Measurements from ENCODE around the gene CILP. TPM values are rescaled to one million over a fixed set of nuclear protein-coding genes. Genes with fewer than 3 reads are reported as not detected.

Gene CILP
- total and polyA plus RNA-seq, 2 of the 13 experiments (the other 11 are each of a cell fraction or from before 2014, with no cell fraction given) = 0.03 TPM; not detected in 1

GRCh38 chr15:65259367-65259797 is 48.1 kb upstream of the CILP start:
- Histone ChIP-seq H3K79me2 (ENCODE audit: insufficient read depth, low read length) (no peaks in the 10 kb centered on the region), H4K20me1 (ENCODE audit: insufficient read depth, low read length) (no peaks in the 10 kb centered on the region), H3K9ac (ENCODE audit: insufficient read depth, low read depth, low read length) (no peak overlapping the region), H2AFZ (ENCODE audit: low read length) (no peak overlapping the region), H3K4me3 (replicated peaks in 1 of 3; ENCODE audit: insufficient read depth in 1 of 3, low read depth in 2 of 3, low read length in 3 of 3) (no peak overlapping the region), H3K9me3 (ENCODE audit: low read length) (no peaks in the 10 kb centered on the region), H3K27ac (ENCODE audit: extremely low read length, insufficient read depth, low read length) (no peak overlapping the region), H3K36me3 (replicated peaks in 1 of 2; ENCODE audit: control insufficient read depth in 1 of 2, insufficient read depth in 2 of 2, low read length in 2 of 2) (peaks cover 9 to 40% of the 10 kb centered on the region in 2 experiments; a peak in 4 of 5 replicates), H3K27me3 (ENCODE audit: control insufficient read depth in 1 of 2, insufficient read depth in 2 of 2, low read length in 2 of 2) (no peaks in the 10 kb centered on the region), H3K4me2 (ENCODE audit: low read depth, low read length) (no peak overlapping the region), H3K4me1 (ENCODE audit: insufficient read depth, low read length) (peaks cover 6% of the 10 kb centered on the region; the same call in 1 of the 2 replicates)
- BruUV-seq (replicated peaks) = no TSS peak
- in situ Hi-C loops (cut with HindIII; ENCODE audit: extremely low pct_ligation_motif_present, low pct_unique_long_range_greater_than_20kb) = no loop called here
- ChIA-PET CTCF (ENCODE audit: low intra/inter-chr PET ratio, low total read pairs) (no interaction called here), POLR2A (interaction anchor here (0.6 kb wide), 1 partner anchor 41 kb away, joined by 3 read pairs; no protein-coding TSS in a partner anchor)
- TF ChIP-seq, protein P1, sequence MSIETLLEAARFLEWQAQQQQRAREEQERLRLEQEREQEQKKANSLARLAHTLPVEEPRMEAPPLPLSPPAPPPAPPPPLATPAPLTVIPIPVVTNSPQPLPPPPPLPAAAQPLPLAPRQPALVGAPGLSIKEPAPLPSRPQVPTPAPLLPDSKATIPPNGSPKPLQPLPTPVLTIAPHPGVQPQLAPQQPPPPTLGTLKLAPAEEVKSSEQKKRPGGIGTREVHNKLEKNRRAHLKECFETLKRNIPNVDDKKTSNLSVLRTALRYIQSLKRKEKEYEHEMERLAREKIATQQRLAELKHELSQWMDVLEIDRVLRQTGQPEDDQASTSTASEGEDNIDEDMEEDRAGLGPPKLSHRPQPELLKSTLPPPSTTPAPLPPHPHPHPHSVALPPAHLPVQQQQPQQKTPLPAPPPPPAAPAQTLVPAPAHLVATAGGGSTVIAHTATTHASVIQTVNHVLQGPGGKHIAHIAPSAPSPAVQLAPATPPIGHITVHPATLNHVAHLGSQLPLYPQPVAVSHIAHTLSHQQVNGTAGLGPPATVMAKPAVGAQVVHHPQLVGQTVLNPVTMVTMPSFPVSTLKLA (IDR thresholded peaks at IDR 0.05) = no peak
- TF ChIP-seq, protein P2, sequence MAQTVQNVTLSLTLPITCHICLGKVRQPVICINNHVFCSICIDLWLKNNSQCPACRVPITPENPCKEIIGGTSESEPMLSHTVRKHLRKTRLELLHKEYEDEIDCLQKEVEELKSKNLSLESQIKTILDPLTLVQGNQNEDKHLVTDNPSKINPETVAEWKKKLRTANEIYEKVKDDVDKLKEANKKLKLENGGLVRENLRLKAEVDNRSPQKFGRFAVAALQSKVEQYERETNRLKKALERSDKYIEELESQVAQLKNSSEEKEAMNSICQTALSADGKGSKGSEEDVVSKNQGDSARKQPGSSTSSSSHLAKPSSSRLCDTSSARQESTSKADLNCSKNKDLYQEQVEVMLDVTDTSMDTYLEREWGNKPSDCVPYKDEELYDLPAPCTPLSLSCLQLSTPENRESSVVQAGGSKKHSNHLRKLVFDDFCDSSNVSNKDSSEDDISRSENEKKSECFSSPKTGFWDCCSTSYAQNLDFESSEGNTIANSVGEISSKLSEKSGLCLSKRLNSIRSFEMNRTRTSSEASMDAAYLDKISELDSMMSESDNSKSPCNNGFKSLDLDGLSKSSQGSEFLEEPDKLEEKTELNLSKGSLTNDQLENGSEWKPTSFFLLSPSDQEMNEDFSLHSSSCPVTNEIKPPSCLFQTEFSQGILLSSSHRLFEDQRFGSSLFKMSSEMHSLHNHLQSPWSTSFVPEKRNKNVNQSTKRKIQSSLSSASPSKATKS (CRISPR knock-in tag; IDR thresholded peaks at IDR 0.05) = no peak
- TF ChIP-seq DDIT3 (CRISPR knock-in tag; IDR thresholded peaks at IDR 0.05) = no peak
- TF ChIP-seq NFKBIZ (CRISPR knock-in tag; IDR thresholded peaks at IDR 0.05) = no peak
- TF ChIP-seq RBAK (CRISPR knock-in tag; IDR thresholded peaks at IDR 0.05) = no peak
- TF ChIP-seq HMG20A (CRISPR knock-in tag; IDR thresholded peaks at IDR 0.05; ENCODE audit: borderline replicate concordance) = no peak
- no peak for TF ChIP-seq NFIC (IDR thresholded peaks at IDR 0.05; ENCODE audit: low read length)
- TF ChIP-seq KMT2A (CRISPR knock-in tag; IDR thresholded peaks at IDR 0.05) = no peak
- no peak for TF ChIP-seq ZSCAN5A (CRISPR knock-in tag; IDR thresholded peaks at IDR 0.05; ENCODE audit: borderline replicate concordance)
- TF ChIP-seq ARNT2 (CRISPR knock-in tag; IDR thresholded peaks at IDR 0.05; ENCODE audit: low read depth) = no peak
- TF ChIP-seq ZNF569 (CRISPR knock-in tag; IDR thresholded peaks at IDR 0.05; ENCODE audit: borderline replicate concordance) = no peak
- TF ChIP-seq MIER2 (CRISPR knock-in tag; IDR thresholded peaks at IDR 0.05) = no peak
- TF ChIP-seq ZNF83 (CRISPR knock-in tag; IDR thresholded peaks at IDR 0.05; ENCODE audit: borderline replicate concordance) = no peak
- TF ChIP-seq SMARCE1 (IDR thresholded peaks at IDR 0.05; ENCODE audit: borderline replicate concordance) = no peak
- no peak for TF ChIP-seq SCMH1 (CRISPR knock-in tag; IDR thresholded peaks at IDR 0.05; ENCODE audit: borderline replicate concordance)
- TF ChIP-seq ZNF713 (CRISPR knock-in tag; IDR thresholded peaks at IDR 0.05) = no peak
- FAIRE-seq = no peak
- ATAC-seq = no peak
- 94% methylated on average over 7 of the region's 7 CpGs for WGBS (ENCODE audit: low lambda C conversion rate)
- DNase-seq (ENCODE audit: low spot score) = no peak
- intact Hi-C loops (cut with micrococcal nuclease; ENCODE audit: unreplicated experiment) = no loop called here
